Gastrocnemius medialis (tissue), 4 donors: ENCODE data around the gene CDC25C. TPM values are rescaled to one million over a fixed set of nuclear protein-coding genes. Genes with fewer than 3 reads are reported as not detected.

Experiments
- ATAC-seq, 2 donors: fragments of 150-250 bp; one replicate each; pipeline ENCODE4 v1.9.1; 2016
- DNase-seq, 2 donors: peaks; one replicate each; pipeline ENCODE4 v3.0.0-alpha.2; 2019
- H3K27ac ChIP-seq, 4 donors: fragments of 200-600 bp; sonication (generic); 1 replicate in 1 of 4; 2 replicates in 3 of 4; pipeline ENCODE4 v1.5.1; 2016 to 2018; ENCODE audit warnings: mild to moderate bottlenecking in 2 of 4, moderate library complexity in 1 of 4
- H3K27me3 ChIP-seq, 3 donors: fragments of 200-600 bp; sonication (generic) in 2 of 3; 1 replicate in 1 of 3; 2 replicates in 2 of 3; pipeline versions ENCODE4 v1.5.1 to v1.6.0; 2016 to 2019; ENCODE audit warnings: mild to moderate bottlenecking in 1 of 3, moderate library complexity in 1 of 3
- H3K36me3 ChIP-seq, 2 donors: fragments of 200-600 bp; sonication (generic) in 1 of 2; one replicate each; pipeline ENCODE4 v1.5.1; 2017 to 2018
- H3K4me1 ChIP-seq, 2 donors: fragments of 200-600 bp; sonication (generic) in 1 of 2; one replicate each; pipeline ENCODE4 v1.5.1; 2016 to 2017; ENCODE audit warnings: mild to moderate bottlenecking in 2 of 2
- H3K4me3 ChIP-seq, 4 donors: fragments of 200-600 bp; sonication (generic) in 3 of 4; 1 replicate in 1 of 4; 2 replicates in 3 of 4; pipeline ENCODE4 v1.5.1; 2016 to 2019; ENCODE audit warnings: mild to moderate bottlenecking in 2 of 4
- H3K9me3 ChIP-seq, 3 donors: fragments of 200-600 bp; sonication (generic) in 2 of 3; 1 replicate in 1 of 3; 2 replicates in 2 of 3; pipeline ENCODE4 v1.5.1; 2016 to 2019
- POLR2A ChIP-seq, 2 donors: fragments of 450-650 bp; IDR thresholded peaks; one replicate each; pipeline ENCODE4 v1.6.1; 2017; ENCODE audit warnings: antibody characterized with exemption in 2 of 2, mild to moderate bottlenecking in 2 of 2, moderate library complexity in 2 of 2
- in situ Hi-C, 4 donors: fragments of 200-750 bp; cut with MboI; loops; one replicate each; pipeline versions ENCODE4 v1.15.0 to v1.8.0; 2017; ENCODE audit warnings: low sequenced_read_pairs in 4 of 4
- intact Hi-C: fragments of 100-400 bp; cut with DNase I; formaldehyde crosslinking; loops from one replicate; pipeline ENCODE4 v1.15.1; 2023; ENCODE audit warnings: low total_unique reads
- total RNA-seq, 4 donors: library from RNA; depleted of rRNA; stranded (reverse); fragments of >200 nt; gene quantifications; one replicate each; pipeline versions ENCODE4 v1.1.0 to v1.2.3, GENCODE V29; 2016
- TF ChIP-seq, protein P1 (sequence below), 5 experiments: fragments of 450-650 bp in 3 of 5; fragments of 200-600 bp in 2 of 5; sonication (generic) in 2 of 5; IDR thresholded peaks in 4 of 5; conservative IDR thresholded peaks in 1 of 5; 1 replicate in 4 of 5; 2 replicates in 1 of 5; pipeline ENCODE4 v1.5.1; 2016 to 2019; ENCODE audit warnings: antibody characterized with exemption in 5 of 5, mild to moderate bottlenecking in 3 of 5, moderate library complexity in 3 of 5

The CDC25C gene
- total RNA-seq, 4 donors from 2014 or later = not detected

DNA sequence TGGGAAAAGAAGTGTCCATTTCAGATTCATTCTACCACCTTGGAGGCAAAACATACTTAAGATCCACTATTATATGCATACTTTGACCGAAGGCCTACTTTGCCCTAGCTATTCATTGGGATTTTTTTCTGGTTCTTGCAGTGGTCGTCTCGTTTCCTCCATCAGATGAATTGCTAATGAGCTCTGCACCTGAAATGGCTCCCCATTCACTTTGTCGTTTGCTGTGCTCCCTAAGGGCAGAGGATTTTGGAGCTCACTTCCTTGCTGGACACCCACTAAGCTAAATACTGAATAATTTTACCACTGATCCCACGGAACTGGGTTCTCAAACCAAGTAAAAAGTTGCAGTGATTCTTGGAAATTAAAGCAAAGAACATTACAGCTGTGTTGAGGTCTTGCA, 22.8 kb upstream of the CDC25C start:
- H3K9me3 ChIP-seq = no peaks in the 10 kb centered on the region
- no peak for TF ChIP-seq POLR2A (IDR thresholded peaks at IDR 0.05)
- TF ChIP-seq, protein P1, sequence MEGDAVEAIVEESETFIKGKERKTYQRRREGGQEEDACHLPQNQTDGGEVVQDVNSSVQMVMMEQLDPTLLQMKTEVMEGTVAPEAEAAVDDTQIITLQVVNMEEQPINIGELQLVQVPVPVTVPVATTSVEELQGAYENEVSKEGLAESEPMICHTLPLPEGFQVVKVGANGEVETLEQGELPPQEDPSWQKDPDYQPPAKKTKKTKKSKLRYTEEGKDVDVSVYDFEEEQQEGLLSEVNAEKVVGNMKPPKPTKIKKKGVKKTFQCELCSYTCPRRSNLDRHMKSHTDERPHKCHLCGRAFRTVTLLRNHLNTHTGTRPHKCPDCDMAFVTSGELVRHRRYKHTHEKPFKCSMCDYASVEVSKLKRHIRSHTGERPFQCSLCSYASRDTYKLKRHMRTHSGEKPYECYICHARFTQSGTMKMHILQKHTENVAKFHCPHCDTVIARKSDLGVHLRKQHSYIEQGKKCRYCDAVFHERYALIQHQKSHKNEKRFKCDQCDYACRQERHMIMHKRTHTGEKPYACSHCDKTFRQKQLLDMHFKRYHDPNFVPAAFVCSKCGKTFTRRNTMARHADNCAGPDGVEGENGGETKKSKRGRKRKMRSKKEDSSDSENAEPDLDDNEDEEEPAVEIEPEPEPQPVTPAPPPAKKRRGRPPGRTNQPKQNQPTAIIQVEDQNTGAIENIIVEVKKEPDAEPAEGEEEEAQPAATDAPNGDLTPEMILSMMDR (IDR thresholded peaks at IDR 0.05 in 4 of 5, conservative IDR thresholded peaks at IDR 0.05 in 1 of 5) = no peak
- ATAC-seq (no peak), DNase-seq (no peak)
- no peaks in the 10 kb centered on the region for H3K27me3 ChIP-seq
- H3K36me3 ChIP-seq = no peaks in the 10 kb centered on the region
- intact Hi-C loops = loop anchor here (5.0 kb wide), 3 partner anchors 38 to 132 kb away; no protein-coding TSS in a partner anchor
- H3K4me1 ChIP-seq = peaks cover 31 to 39% of the 10 kb centered on the region in 2 donors
- peak overlapping the region; percentile 73 to 98 (median 91) for H3K4me3 ChIP-seq
- in situ Hi-C loops = no loop called here
- peak overlapping the region; percentile 89 to 98 (median 95) for H3K27ac ChIP-seq

DNA sequence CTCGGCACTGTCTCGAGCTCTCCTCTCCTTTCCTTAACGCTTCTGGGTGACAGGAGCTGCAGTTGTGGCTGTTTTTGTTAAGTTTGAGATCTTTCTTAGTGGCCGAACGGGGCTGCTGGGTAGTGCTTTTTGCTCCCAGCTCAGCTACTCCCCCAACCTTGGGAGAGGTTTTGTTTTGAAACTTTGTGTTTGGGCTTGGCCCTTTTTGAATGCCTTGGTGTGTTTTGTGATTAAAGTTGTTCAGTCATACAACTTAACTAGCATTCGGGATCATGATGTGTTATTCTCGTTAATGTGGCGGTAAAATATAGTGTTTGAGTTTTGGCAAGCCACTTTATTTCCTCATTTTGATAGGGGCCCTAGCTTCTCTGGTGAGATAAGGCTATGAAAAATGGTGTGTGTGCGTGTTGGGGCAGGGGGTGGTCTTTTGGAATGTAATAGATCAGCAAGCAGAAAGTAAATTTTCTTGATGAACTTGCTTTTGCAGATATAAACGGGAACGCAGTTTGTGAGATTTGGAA, 22.0 kb upstream of the CDC25C start:
- H3K4me3 ChIP-seq = peak overlapping the region; percentile 73 to 98 (median 91)
- no peaks in the 10 kb centered on the region for H3K27me3 ChIP-seq
- H3K4me1 ChIP-seq = peaks cover 30 to 41% of the 10 kb centered on the region in 2 donors
- H3K27ac ChIP-seq = peak overlapping the region; percentile 89 to 98 (median 95)
- no peaks in the 10 kb centered on the region for H3K9me3 ChIP-seq
- ATAC-seq (no peak), DNase-seq (no peak)
- peaks cover 0 to 3% of the 10 kb centered on the region in 2 donors for H3K36me3 ChIP-seq
- in situ Hi-C loops = no loop called here
- intact Hi-C loops = loop anchor here (2.0 to 5.0 kb wide), 4 partner anchors 15 to 131 kb away; partner anchors contain the start of gene FAM53C
- no peak for TF ChIP-seq POLR2A (IDR thresholded peaks at IDR 0.05)
- TF ChIP-seq, protein P1 (IDR thresholded peaks at IDR 0.05 in 4 of 5, conservative IDR thresholded peaks at IDR 0.05 in 1 of 5) = no peak

DNA sequence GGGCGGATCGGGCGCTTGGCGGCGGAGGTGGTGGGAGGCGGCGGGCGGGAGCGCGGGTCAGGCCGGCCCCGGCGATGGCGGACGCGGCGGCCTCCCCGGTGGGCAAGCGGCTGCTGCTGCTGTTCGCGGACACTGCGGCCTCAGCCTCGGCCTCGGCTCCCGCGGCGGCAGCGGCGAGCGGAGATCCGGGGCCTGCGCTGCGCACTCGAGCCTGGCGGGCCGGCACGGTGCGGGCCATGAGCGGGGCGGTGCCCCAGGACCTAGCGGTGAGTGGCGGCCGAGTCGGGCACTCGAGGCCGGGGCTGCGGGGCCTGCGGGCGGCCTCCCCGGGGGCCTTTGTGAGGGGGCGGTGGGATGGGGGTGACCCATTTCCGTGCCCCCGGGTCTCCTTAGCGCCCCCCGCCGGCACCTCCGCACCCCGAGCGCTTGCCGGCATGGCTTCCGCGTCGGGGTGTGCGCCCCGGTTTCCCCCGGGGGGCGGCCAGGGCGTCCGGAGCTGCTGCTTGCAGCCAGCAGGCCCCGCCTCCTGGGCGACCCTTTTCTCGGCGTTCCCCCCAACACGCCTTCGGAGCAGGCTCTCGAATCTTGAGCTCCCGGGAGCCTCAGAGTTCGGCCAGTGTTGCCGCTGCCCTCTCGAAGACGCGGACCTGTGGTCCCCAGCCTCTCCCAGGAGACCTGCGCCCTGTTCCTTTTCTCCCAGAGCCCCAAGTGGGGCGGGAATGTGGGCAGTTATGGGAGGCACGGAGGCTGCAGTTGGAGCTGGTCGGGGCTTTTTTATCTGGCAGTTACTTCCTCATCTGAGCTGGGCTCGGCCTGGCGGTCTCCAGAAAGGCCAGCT, 21.3 kb upstream of the CDC25C start:
- peak; percentile 61 to 73 for ATAC-seq
- in situ Hi-C loops = no loop called here
- Histone ChIP-seq H3K4me1 (peaks cover 30 to 41% of the 10 kb centered on the region in 2 donors), H3K27ac (peak overlapping the region; percentile 89 to 98 (median 95)), H3K9me3 (no peaks in the 10 kb centered on the region), H3K4me3 (peak overlapping the region; percentile 73 to 98 (median 91)), H3K36me3 (peaks cover 0 to 9% of the 10 kb centered on the region in 2 donors), H3K27me3 (no peaks in the 10 kb centered on the region)
- TF ChIP-seq, protein P1 (IDR thresholded peaks at IDR 0.05 in 4 of 5, conservative IDR thresholded peaks at IDR 0.05 in 1 of 5) = peak; percentile 33 to 62 (median 37)
- peak; percentile 26 to 30 for TF ChIP-seq POLR2A (IDR thresholded peaks at IDR 0.05)
- intact Hi-C loops = loop anchor here (2.0 to 5.0 kb wide), 4 partner anchors 14 to 131 kb away; partner anchors contain the start of gene FAM53C
- peak; percentile 41 to 51 for DNase-seq

DNA sequence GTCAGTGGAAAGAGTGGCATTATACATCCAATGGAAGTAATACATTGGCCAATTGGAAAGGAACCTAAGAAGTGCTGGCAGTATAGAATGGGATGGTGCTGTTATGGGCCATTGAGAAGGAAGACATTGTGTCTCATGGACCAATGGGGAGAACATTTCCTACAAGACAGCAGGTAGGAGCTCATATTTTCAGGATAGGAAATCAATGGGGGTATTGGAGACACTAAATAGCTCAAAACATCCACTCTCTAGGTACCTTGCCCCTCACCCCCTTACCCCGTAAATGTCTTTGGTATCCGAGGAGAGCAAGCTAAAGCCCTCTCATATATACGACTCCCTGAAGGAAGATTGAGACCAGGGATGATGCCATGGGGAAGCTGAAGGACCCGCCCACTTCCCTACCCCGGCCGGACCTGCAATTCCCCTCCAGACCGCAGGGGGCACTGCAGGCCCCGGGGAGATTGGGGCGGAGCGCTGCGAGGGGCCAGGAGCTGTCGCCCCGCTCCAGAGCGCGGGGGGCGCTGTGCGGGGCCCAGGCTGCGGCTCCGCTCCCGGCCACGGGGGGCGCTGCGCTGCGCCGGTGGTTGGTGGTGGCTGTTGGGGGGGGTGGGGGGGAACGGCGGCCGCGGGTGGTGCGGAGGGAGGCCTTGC, 20.6 kb upstream of the CDC25C start, which contains the start of gene KDM3B:
Gene KDM3B (plus strand): TSS at position 615 of the 651 bp plus-strand sequence. CDS start 111 bp downstream, outside the sequence.
- Histone ChIP-seq H3K27ac (peak within 1 kb of the TSS; percentile 89 to 98 (median 95)), H3K27me3 (no peaks in the 10 kb centered on the region), H3K4me3 (peak within 1 kb of the TSS; percentile 73 to 98 (median 91)), H3K4me1 (peaks cover 28 to 41% of the 10 kb centered on the region in 2 donors), H3K36me3 (peaks cover 0 to 17% of the 10 kb centered on the region in 2 donors), H3K9me3 (no peaks in the 10 kb centered on the region)
- DNase-seq = peak; percentile 42 to 83
- TF ChIP-seq POLR2A (IDR thresholded peaks at IDR 0.05) = no peak
- TF ChIP-seq, protein P1 (IDR thresholded peaks at IDR 0.05 in 4 of 5, conservative IDR thresholded peaks at IDR 0.05 in 1 of 5) = peak; percentile 85 to 100 (median 97)
- in situ Hi-C loops = no loop called here
- peak; percentile 50 to 80 for ATAC-seq
- intact Hi-C loops = loop anchor here (2.0 to 5.0 kb wide), 4 partner anchors 13 to 130 kb away; partner anchors contain the start of gene FAM53C
